ENCODE results near the gene COG5.
"Not testable (repeated sequence)": the region's sequence is repeated elsewhere in the genome, so short reads cannot be mapped to it uniquely, and the experiment has no call there.

The COG5 gene

GRCh38 chr7:107580716-107581383 lies 17.1 kb upstream of the COG5 start:
- DNase-seq (ENCODE audit: extremely low spot score, insufficient read length, low read depth) (no peak), FAIRE-seq (no peak)

DNA sequence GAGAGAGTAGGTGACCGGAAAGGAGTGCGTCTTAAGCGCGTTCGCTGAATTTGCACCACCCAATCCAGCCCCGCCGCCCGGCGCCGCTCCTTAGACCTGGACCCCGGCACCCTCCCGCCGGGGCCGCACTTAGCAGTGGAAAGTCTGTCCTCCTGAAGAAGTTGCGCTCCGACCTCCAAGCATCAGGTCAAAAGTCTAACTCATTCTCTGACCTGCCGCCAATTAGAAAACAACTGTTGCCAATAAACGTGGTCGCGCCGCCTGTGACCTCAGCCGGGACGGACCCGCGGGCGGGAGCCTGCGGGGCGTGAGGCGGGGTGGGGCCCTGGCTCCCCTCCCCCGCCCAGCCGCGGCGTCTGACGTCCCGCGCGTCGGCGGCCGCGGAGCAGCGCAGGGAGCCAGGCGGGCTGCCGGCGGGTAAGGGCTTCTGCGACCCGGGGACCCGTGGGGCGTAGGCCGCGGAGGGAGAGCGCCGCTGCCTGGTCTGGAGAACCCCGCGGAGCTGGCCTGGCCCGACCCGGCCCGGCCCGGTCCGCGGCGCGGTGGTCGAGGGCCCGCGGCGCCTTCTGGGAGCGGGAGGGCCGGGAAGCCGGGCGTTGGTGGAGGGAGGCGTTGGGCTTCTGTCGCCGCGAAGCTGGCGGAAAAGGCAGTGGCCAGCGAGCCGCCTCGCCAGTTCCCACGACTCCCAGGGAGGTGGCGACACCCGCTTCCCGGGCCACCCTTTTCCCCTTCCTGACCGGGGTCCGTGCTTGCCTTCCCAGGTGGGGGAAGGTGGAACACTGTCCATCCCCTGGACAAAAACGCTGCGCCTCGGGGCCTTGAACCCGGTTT lies 16.4 kb upstream of the COG5 start, which contains the start of gene BCAP29:
Gene BCAP29, plus strand, starts transcription at position 362 of the 831 bp plus-strand sequence. CDS start 527 bp downstream, outside the sequence.
- FAIRE-seq (peak; percentile 33), DNase-seq (ENCODE audit: extremely low spot score, insufficient read length, low read depth) (peak; percentile 72)

GRCh38 chr7:107579554-107579884 lies 15.8 kb upstream of the COG5 start:
- FAIRE-seq (no peak), DNase-seq (ENCODE audit: extremely low spot score, insufficient read length, low read depth) (no peak)

DNA sequence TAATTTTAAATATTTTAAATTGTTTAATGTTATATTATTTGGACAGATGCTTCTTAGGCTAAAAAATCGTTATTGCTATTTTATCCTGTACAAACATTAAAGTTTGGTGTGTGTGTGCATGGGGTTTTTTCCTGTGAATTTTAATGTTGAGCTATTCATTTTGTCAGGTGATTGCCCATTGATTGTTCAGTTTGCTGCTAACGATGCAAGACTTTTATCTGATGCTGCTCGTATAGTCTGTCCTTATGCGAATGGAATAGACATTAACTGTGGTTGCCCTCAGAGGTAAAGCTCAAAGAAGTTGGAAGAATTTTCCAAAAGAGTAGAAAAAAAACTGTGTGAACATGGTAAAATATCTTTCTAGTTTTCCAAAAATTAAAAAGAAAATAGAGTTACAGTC lies 9.8 kb upstream of the COG5 start:
- no peak for DNase-seq (ENCODE audit: extremely low spot score, insufficient read length, low read depth)
- FAIRE-seq: no peak

DNA sequence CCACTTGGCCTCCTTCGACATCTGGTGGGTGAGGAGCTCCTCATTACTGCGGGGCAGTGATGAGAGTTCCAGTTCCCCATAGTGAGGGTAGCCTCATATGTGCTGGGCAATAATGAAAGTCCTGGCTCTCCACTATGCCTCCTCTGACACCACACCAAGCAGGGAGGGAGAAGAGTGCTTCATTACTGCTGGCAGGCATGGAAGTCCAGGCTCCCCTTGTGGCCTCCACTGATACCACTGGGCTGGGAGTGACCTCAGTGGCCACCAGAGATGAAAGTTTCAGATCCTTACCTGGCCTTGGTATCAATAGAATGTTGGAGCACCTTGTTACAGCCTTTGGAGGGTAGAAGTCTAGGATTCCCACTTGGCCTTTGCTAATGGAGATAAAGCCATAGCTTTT lies 6.6 kb upstream of the COG5 start:
- DNase-seq (ENCODE audit: extremely low spot score, insufficient read length, low read depth) (no peak), FAIRE-seq (no peak)

GRCh38 chr7:107564553-107565298 lies 1.0 kb upstream of the COG5 start:
- peak; percentile 45 for FAIRE-seq
- no peak for DNase-seq (ENCODE audit: extremely low spot score, insufficient read length, low read depth)

GRCh38 chr7:107563081-107563774 lies 492 bp downstream of the COG5 start:
- DNase-seq (ENCODE audit: extremely low spot score, insufficient read length, low read depth) (no peak), FAIRE-seq (no peak)

DNA sequence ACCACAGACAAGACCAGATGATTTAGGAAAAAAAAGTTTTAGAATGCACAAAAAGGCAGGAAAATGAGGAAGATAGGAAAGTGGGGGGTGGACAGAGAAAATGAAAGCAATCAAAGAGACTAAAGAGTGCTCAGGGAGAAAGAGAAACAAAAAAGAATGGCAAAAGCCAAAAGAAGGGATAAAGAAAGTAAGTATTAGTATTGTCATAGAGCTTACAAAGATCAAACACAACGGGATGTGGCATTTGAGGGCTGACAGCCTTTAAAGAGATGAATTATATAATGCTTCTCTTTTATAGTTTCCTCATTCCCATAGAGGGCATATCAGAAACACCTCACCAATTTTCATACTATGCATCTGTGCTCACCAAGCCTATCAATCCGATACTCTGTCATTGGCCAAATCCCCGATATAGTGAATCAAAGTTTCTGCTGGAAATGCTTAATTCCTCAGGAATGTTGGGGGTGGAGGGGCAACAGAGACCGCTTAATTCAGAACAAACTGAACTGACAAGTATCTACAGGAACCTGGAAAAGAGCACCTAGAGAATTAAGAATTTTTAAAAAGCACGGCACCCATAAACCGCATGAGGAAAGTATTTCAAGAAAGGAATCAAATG lies 2.7 kb downstream of the COG5 start:
- FAIRE-seq (no peak), DNase-seq (ENCODE audit: extremely low spot score, insufficient read length, low read depth) (no peak)

GRCh38 chr7:107559864-107560263 lies 3.9 kb downstream of the COG5 start:
- DNase-seq (ENCODE audit: extremely low spot score, insufficient read length, low read depth) (no peak), FAIRE-seq (no peak)

GRCh38 chr7:107555893-107556292 lies 7.8 kb downstream of the COG5 start:
- no peak for FAIRE-seq

GRCh38 chr7:107551936-107552335 lies 11.8 kb downstream of the COG5 start:
- DNase-seq (ENCODE audit: extremely low spot score, insufficient read length, low read depth): no peak
- no peak for FAIRE-seq

More at GRCh38 chr7:107555893-107556292, 7.8 kb downstream of the COG5 start:
- no peak for DNase-seq (ENCODE audit: extremely low spot score, insufficient read length, low read depth)

- DNase-seq (ENCODE audit: extremely low spot score, insufficient read length, low read depth): no peak
- no peak for FAIRE-seq
Measured at GRCh38 chr7:107544848-107545591, 18.7 kb downstream of the COG5 start.

DNA sequence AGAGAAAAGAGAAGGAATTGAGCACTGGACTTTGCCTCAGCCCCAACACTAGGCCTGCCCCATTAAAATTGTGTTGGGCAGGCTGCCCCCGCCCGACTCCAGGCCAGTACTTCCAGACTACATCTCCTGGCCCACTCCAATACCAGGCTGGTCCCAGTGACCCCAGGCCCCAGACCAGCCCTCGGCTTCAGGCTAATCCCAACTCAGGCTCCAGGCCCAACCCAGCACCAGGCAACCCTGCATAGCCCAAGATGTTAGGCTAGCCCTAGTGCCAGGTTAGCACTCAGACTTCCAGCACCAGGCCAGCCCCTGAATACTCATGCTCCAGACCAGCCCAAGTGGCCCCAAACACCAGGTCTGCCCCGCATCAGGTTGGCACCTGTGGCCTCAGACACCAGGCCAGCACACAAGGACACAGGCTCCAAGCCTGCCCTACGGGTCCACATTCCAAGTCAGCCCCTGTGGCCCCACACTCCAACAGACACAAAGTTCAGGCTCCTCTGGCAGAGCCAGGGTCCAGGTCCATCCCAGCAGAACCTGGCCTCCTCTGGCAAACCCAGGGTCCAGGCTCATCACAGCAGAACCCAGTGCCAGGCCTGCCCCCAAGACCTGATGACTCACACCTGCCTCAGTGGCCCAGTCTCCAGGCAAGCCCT lies 20.3 kb downstream of the COG5 start:
- FAIRE-seq (no peak), DNase-seq (ENCODE audit: extremely low spot score, insufficient read length, low read depth) (no peak)

- no peak for FAIRE-seq
- DNase-seq (ENCODE audit: extremely low spot score, insufficient read length, low read depth): no peak
Measured at GRCh38 chr7:107538001-107538400, 25.7 kb downstream of the COG5 start.

DNA sequence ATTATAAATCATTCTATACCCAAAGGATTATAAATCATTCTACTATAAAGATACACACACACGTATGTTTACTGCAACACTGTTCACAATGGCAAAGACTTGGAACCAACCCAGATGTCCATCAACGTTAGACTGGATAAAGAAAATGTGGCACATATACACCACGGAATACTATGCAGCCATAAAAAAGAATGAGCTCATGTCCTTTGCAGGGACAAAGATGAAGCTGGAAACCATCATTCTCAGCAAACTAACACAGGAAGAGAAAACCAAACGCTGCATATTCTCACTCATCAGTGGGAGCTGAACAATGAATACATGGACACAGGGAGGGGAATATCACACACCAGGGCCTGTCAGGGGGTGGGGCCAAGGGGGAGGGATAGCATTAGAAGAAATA lies 26.5 kb downstream of the COG5 start:
- FAIRE-seq; DNase-seq (ENCODE audit: extremely low spot score, insufficient read length, low read depth): not testable (repeated sequence)

DNA sequence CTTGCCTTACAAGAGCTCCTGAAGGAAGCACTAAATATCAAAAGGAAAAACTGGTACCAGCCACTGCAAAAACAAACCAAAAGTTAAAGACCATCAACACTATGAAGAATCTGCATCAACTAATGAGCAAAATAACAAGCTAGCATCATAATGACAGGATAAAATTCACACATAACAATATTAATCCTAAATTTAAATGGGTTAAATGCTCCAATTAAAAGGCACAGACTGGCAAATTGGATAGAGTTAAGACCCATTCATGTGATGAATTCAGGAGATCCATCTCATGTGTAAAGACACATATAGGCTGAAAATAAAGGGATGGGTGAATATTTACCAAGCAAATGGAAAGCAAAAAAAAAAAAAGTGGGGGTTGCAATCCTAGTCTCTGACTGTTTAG lies 29.6 kb downstream of the COG5 start:
- FAIRE-seq: no peak
- DNase-seq (ENCODE audit: extremely low spot score, insufficient read length, low read depth): no peak

- DNase-seq (ENCODE audit: extremely low spot score, insufficient read length, low read depth) (no peak), FAIRE-seq (no peak)
Measured at GRCh38 chr7:107530751-107531150, 33.0 kb downstream of the COG5 start.

DNA sequence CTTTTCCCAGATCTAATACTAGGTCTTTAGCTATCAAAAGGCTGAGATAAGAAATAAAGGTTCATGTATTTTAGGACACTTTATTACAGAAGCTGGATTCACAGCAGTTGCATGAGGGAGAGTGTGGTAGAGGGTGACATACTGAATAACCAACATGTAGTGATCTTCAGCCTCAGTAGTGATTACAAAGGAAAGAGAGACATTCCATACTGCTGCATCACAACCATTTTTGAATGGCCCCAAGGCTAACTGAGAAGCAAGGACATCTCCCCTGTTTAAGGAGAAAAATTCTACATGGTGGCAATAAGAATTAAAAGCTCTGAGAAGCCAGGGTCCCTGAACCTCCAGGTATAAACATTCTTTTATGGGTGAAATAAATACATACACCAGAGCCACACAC lies 35.3 kb downstream of the COG5 start:
- no peak for DNase-seq (ENCODE audit: extremely low spot score, insufficient read length, low read depth)
- FAIRE-seq: no peak

DNA sequence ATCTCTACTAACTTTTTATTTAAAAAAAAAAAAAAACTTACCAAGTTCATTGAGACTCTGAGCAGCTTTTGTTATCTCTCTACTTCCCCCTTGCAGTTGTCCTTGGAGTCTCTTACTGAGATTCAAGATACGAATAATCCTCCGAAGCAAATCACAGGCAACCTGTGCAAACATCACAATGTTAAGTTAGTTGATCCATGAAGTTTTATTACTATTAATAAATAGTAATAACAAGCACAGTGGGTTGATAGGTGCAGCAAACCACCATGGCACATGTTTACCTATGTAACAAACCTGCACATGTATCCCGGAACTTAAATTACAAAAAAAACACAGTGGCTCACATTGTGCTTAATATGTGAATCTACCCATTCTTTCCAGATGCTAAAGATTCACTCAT lies 36.5 kb downstream of the COG5 start:
- FAIRE-seq (no peak), DNase-seq (ENCODE audit: extremely low spot score, insufficient read length, low read depth) (no peak)

Measured in GM18507 (cell line).